ENCODE data around the gene TMEM40.

TMEM40 gene

GRCh38 chr3:12695112-12695511, 63.9 kb downstream of the TMEM40 start:
- H3K4me1 ChIP-seq (ENCODE audit: insufficient read depth, low read length, poor library complexity, severe bottlenecking) = no peaks in the 10 kb centered on the region
- H3K9me3 ChIP-seq (ENCODE audit: insufficient read depth, low read depth, low read length) = no peaks in the 10 kb centered on the region
- no peaks in the 10 kb centered on the region for H3F3A ChIP-seq (ENCODE audit: low read depth)
- no peak overlapping the region for H3K9ac ChIP-seq (ENCODE audit: low read depth, low read length, poor library complexity, severe bottlenecking)
- H3K9me2 ChIP-seq (replicated peaks; ENCODE audit: low read depth, low read length) = no peaks in the 10 kb centered on the region
- no peaks in the 10 kb centered on the region for H3K36me3 ChIP-seq (ENCODE audit: insufficient read depth, low read length)
- H4K20me1 ChIP-seq (ENCODE audit: insufficient read depth, low read length, poor library complexity, severe bottlenecking) = no peaks in the 10 kb centered on the region
- no peaks in the 10 kb centered on the region for H3K79me2 ChIP-seq (ENCODE audit: insufficient read depth, low read length)
- no peak overlapping the region for H3K4me3 ChIP-seq (ENCODE audit: low read length, poor library complexity, severe bottlenecking)
- no peak for TF ChIP-seq EZH2phosphoT487 (IDR thresholded peaks at IDR 0.05; ENCODE audit: borderline replicate concordance)
- TF ChIP-seq CTCF (conservative IDR thresholded peaks at IDR 0.05; ENCODE audit: low read length) = no peak
- no peaks in the 10 kb centered on the region for H3K27me3 ChIP-seq (ENCODE audit: insufficient read depth, low read length, poor library complexity, severe bottlenecking)
- no peak overlapping the region for H2AFZ ChIP-seq (ENCODE audit: low read length)
- H3K4me2 ChIP-seq (ENCODE audit: low read depth, low read length, poor library complexity, severe bottlenecking) = no peak overlapping the region

GRCh38 chr3:12692444-12692843, 66.6 kb downstream of the TMEM40 start:
- no peak overlapping the region for H2AFZ ChIP-seq (ENCODE audit: low read length)
- no peaks in the 10 kb centered on the region for H3K27me3 ChIP-seq (ENCODE audit: insufficient read depth, low read length, poor library complexity, severe bottlenecking)
- no peak for TF ChIP-seq EZH2phosphoT487 (IDR thresholded peaks at IDR 0.05; ENCODE audit: borderline replicate concordance)
- no peak for TF ChIP-seq CTCF (conservative IDR thresholded peaks at IDR 0.05; ENCODE audit: low read length)
- no peaks in the 10 kb centered on the region for H3F3A ChIP-seq (ENCODE audit: low read depth)
- no peaks in the 10 kb centered on the region for H3K79me2 ChIP-seq (ENCODE audit: insufficient read depth, low read length)
- no peaks in the 10 kb centered on the region for H3K36me3 ChIP-seq (ENCODE audit: insufficient read depth, low read length)
- H3K4me2 ChIP-seq (ENCODE audit: low read depth, low read length, poor library complexity, severe bottlenecking) = no peak overlapping the region
- no peak overlapping the region for H3K4me3 ChIP-seq (ENCODE audit: low read length, poor library complexity, severe bottlenecking)
- no peak overlapping the region for H3K9ac ChIP-seq (ENCODE audit: low read depth, low read length, poor library complexity, severe bottlenecking)
- H3K9me3 ChIP-seq (ENCODE audit: insufficient read depth, low read depth, low read length) = no peaks in the 10 kb centered on the region
- no peaks in the 10 kb centered on the region for H4K20me1 ChIP-seq (ENCODE audit: insufficient read depth, low read length, poor library complexity, severe bottlenecking)
- H3K4me1 ChIP-seq (ENCODE audit: insufficient read depth, low read length, poor library complexity, severe bottlenecking) = no peaks in the 10 kb centered on the region
- no peaks in the 10 kb centered on the region for H3K9me2 ChIP-seq (replicated peaks; ENCODE audit: low read depth, low read length)

GRCh38 chr3:12689997-12690711, 68.9 kb downstream of the TMEM40 start:
- Histone ChIP-seq H3K9me3 (ENCODE audit: insufficient read depth, low read depth, low read length) (no peaks in the 10 kb centered on the region), H3K4me2 (ENCODE audit: low read depth, low read length, poor library complexity, severe bottlenecking) (no peak overlapping the region), H3K36me3 (ENCODE audit: insufficient read depth, low read length) (no peaks in the 10 kb centered on the region), H2AFZ (ENCODE audit: low read length) (no peak overlapping the region), H3F3A (ENCODE audit: low read depth) (no peaks in the 10 kb centered on the region), H3K9ac (ENCODE audit: low read depth, low read length, poor library complexity, severe bottlenecking) (no peak overlapping the region), H3K79me2 (ENCODE audit: insufficient read depth, low read length) (no peaks in the 10 kb centered on the region), H4K20me1 (ENCODE audit: insufficient read depth, low read length, poor library complexity, severe bottlenecking) (no peaks in the 10 kb centered on the region), H3K4me3 (ENCODE audit: low read length, poor library complexity, severe bottlenecking) (no peak overlapping the region), H3K4me1 (ENCODE audit: insufficient read depth, low read length, poor library complexity, severe bottlenecking) (no peaks in the 10 kb centered on the region), H3K27me3 (ENCODE audit: insufficient read depth, low read length, poor library complexity, severe bottlenecking) (no peaks in the 10 kb centered on the region), H3K9me2 (replicated peaks; ENCODE audit: low read depth, low read length) (no peaks in the 10 kb centered on the region)
- TF ChIP-seq CTCF (conservative IDR thresholded peaks at IDR 0.05; ENCODE audit: low read length) = no peak
- no peak for TF ChIP-seq EZH2phosphoT487 (IDR thresholded peaks at IDR 0.05; ENCODE audit: borderline replicate concordance)
